PC-3 (cell line): ENCODE results near the gene UBTF. TPM values are rescaled to one million over a fixed set of nuclear protein-coding genes. Genes with fewer than 3 reads are reported as not detected.

Experiments used
- ATAC-seq: fragments of 200-7000 bp; cut with Tn5 transposase; 2 replicates; pipeline ENCODE4 v1.9.1; 2020; ENCODE audit warnings: mild to moderate bottlenecking, moderate library complexity
- BruUV-seq: library from RNA; stranded (reverse); fragments of 400-500 nt; replicated peaks from 2 replicates; lab custom pipeline; 2021; lab: Mats Ljungman, UMichigan
- CTCF ChIA-PET: fragments of 300-600 bp; sonication (Branson Sonifier 250); formaldehyde crosslinking; loops from one replicate; lab custom pipeline; 2022; ENCODE audit warnings: antibody characterized with exemption; lab: Charles Lee
- POLR2A ChIA-PET: fragments of 300-600 bp; sonication (Branson Sonifier 250); formaldehyde crosslinking; loops from one replicate; lab custom pipeline; 2022; ENCODE audit warnings: antibody characterized with exemption; ENCODE audit not compliant: unreplicated experiment; lab: Charles Lee
- DNase-seq: peaks from one replicate; pipeline ENCODE4 v3.0.0-alpha.2; 2015
- H2AFZ ChIP-seq: fragments of 300-600 bp; sonication (generic); 2 replicates; pipeline ENCODE4 v1.6.0; 2016; ENCODE audit warnings: antibody characterized with exemption, low read length
- H3F3A ChIP-seq: fragments of 300-600 bp; sonication (generic); one replicate; pipeline ENCODE4 v1.6.0; 2017; ENCODE audit warnings: antibody characterized with exemption, low read length, control low read depth, mild to moderate bottlenecking; ENCODE audit not compliant: unreplicated experiment
- H3K27ac ChIP-seq: fragments of 300-600 bp; sonication (generic); 2 replicates; pipeline ENCODE4 v1.5.1; 2016; ENCODE audit warnings: mild to moderate bottlenecking, low read length
- H3K27me3 ChIP-seq: fragments of 300-600 bp; sonication (generic); 2 replicates; pipeline ENCODE4 v1.6.1; 2016; ENCODE audit warnings: low read length, mixed read lengths
- H3K36me3 ChIP-seq: fragments of 300-600 bp; sonication (generic); 2 replicates; pipeline ENCODE4 v1.6.1; 2016; ENCODE audit warnings: low read depth, mixed run types, low read length, mixed read lengths
- H3K4me1 ChIP-seq: fragments of 300-600 bp; sonication (generic); 2 replicates; pipeline ENCODE4 v1.5.1; 2016; ENCODE audit warnings: low read length; ENCODE audit not compliant: insufficient read depth
- H3K4me2 ChIP-seq: fragments of 300-600 bp; sonication (generic); 2 replicates; pipeline ENCODE4 v1.6.0; 2016; ENCODE audit warnings: low read length
- H3K4me3 ChIP-seq: fragments of 300-600 bp; sonication (generic); 2 replicates; pipeline ENCODE4 v1.5.1; 2016; ENCODE audit warnings: mild to moderate bottlenecking, low read length, mixed read lengths
- H3K79me2 ChIP-seq: fragments of 300-600 bp; sonication (generic); 2 replicates; pipeline ENCODE4 v1.6.1; 2017; ENCODE audit warnings: low read length, mixed read lengths
- H3K9ac ChIP-seq: fragments of 300-600 bp; sonication (generic); 2 replicates; pipeline ENCODE4 v1.6.0; 2016; ENCODE audit warnings: mild to moderate bottlenecking, low read length
- H3K9me2 ChIP-seq: fragments of 300-600 bp; sonication (generic); replicated peaks from 2 replicates; pipeline ENCODE4 v1.6.1; 2016; ENCODE audit warnings: mixed run types, low read length, mixed read lengths
- H3K9me3 ChIP-seq: fragments of 300-600 bp; sonication (generic); 2 replicates; pipeline ENCODE4 v1.6.1; 2016; ENCODE audit warnings: low read length, mixed read lengths
- H4K20me1 ChIP-seq: fragments of 300-600 bp; sonication (generic); 2 replicates; pipeline ENCODE4 v1.6.1; 2016; ENCODE audit warnings: low read length, mixed read lengths
- CTCF ChIP-seq: fragments of 300-600 bp; sonication (generic); conservative IDR thresholded peaks from 2 replicates; pipeline ENCODE4 v1.5.1; 2017; ENCODE audit warnings: antibody characterized with exemption, low read depth, mild to moderate bottlenecking, low read length
- EZH2 ChIP-seq: fragments of 300-600 bp; sonication (generic); IDR thresholded peaks from one replicate; pipeline ENCODE4 v1.6.1; 2017; ENCODE audit warnings: antibody characterized with exemption, mild to moderate bottlenecking, low read length; ENCODE audit not compliant: unreplicated experiment
- EZH2phosphoT487 ChIP-seq: fragments of 300-600 bp; sonication (generic); IDR thresholded peaks from 2 replicates; pipeline ENCODE4 v1.6.1; 2018; ENCODE audit warnings: mild to moderate bottlenecking, antibody characterized with exemption, low read length, borderline replicate concordance
- intact Hi-C: fragments of 100-400 bp; cut with micrococcal nuclease; formaldehyde crosslinking; loops from 2 replicates; pipeline ENCODE4 v1.9.0; 2023
- total RNA-seq: library from RNA; depleted of rRNA; stranded (reverse); fragments of >200 nt; gene quantifications from 2 replicates; pipeline ENCODE4 v1.2.3, GENCODE V29; 2014

The UBTF gene
- total RNA-seq, 1 experiment from 2014 or later, result 139 TPM

GRCh38 chr17:44249501-44250246, 30.2 kb upstream of the UBTF start:
- TF ChIP-seq CTCF (no peak), EZH2 (no peak), EZH2phosphoT487 (no peak)
- no peaks in the 10 kb centered on the region for H3K27me3 ChIP-seq
- no peak for DNase-seq
- no peaks in the 10 kb centered on the region for H3K36me3 ChIP-seq
- ATAC-seq, result no peak
- no peaks in the 10 kb centered on the region for H3K4me1 ChIP-seq
- H3K9me3 ChIP-seq, result no peaks in the 10 kb centered on the region
- no peaks in the 10 kb centered on the region for H4K20me1 ChIP-seq
- H3F3A ChIP-seq, result no peaks in the 10 kb centered on the region
- no peak overlapping the region for H3K27ac ChIP-seq
- no TSS peak for BruUV-seq
- no peak overlapping the region for H3K9ac ChIP-seq
- CTCF ChIA-PET, result interaction anchor here (0.6 kb wide), 1 partner anchor 59 kb away, joined by 3 read pairs; the partner anchor contains the start of gene RUNDC3A
- intact Hi-C loops, result no loop called here
- H3K79me2 ChIP-seq, result no peaks in the 10 kb centered on the region
- no peak overlapping the region for H2AFZ ChIP-seq
- POLR2A ChIA-PET, result no interaction called here
- no peak overlapping the region for H3K4me2 ChIP-seq
- H3K9me2 ChIP-seq, result no peaks in the 10 kb centered on the region
- no peak overlapping the region for H3K4me3 ChIP-seq

GRCh38 chr17:44247876-44248736, 28.6 kb upstream of the UBTF start:
- intact Hi-C loops, result no loop called here
- Histone ChIP-seq H3K79me2 (no peaks in the 10 kb centered on the region), H3K9me3 (no peaks in the 10 kb centered on the region), H3K9me2 (no peaks in the 10 kb centered on the region), H3K4me3 (no peak overlapping the region), H3F3A (no peaks in the 10 kb centered on the region), H3K9ac (no peak overlapping the region), H3K36me3 (no peaks in the 10 kb centered on the region), H4K20me1 (no peaks in the 10 kb centered on the region), H3K4me2 (no peak overlapping the region), H3K4me1 (no peaks in the 10 kb centered on the region), H2AFZ (no peak overlapping the region), H3K27me3 (no peaks in the 10 kb centered on the region), H3K27ac (no peak overlapping the region)
- no peak for DNase-seq
- ChIA-PET CTCF (no interaction called here), POLR2A (no interaction called here)
- no peak for TF ChIP-seq EZH2
- no peak for TF ChIP-seq EZH2phosphoT487
- TF ChIP-seq CTCF, result no peak
- no peak for ATAC-seq
- no TSS peak for BruUV-seq
